HCT116 (cell line): Measurements from ENCODE around the gene STUM. TPM values are rescaled to one million over a fixed set of nuclear protein-coding genes. Genes with fewer than 3 reads are reported as not detected.

Source experiments
- ATAC-seq: fragments of 200-7000 bp; cut with Tn5 transposase; 2 replicates; pipeline ENCODE4 v1.9.1; 2020; ENCODE audit warnings: mild to moderate bottlenecking, moderate library complexity
- BruUV-seq: library from RNA; stranded (reverse); fragments of 400-500 nt; replicated peaks from 2 replicates; lab custom pipeline; 2021; lab: Mats Ljungman, UMichigan
- CTCF ChIA-PET: fragments of 300-600 bp; sonication (Branson Sonifier 250); formaldehyde crosslinking; loops from one replicate; lab custom pipeline; 2021; ENCODE audit warnings: antibody characterized with exemption; lab: Charles Lee
- POLR2A ChIA-PET: fragments of 300-600, 350-600 bp; sonication (Branson Sonifier 250); formaldehyde crosslinking; loops from one replicate; lab custom pipeline; 2021; ENCODE audit warnings: antibody characterized with exemption; lab: Charles Lee
- RAD21 ChIA-PET, 2 experiments: fragments of 300-600 bp; sonication (Branson Sonifier 250); formaldehyde crosslinking; loops; one replicate each; lab custom pipeline; 2023; ENCODE audit warnings: low total read pairs in 2 of 2; ENCODE audit not compliant: uncharacterized antibody in 2 of 2, unreplicated experiment in 2 of 2, low non-redundant PET in 1 of 2; lab: Charles Lee
- DNase-seq: peaks from one replicate; pipeline ENCODE4 v3.0.0-alpha.2; 2010; ENCODE audit warnings: low read depth, low spot score
- H2AFZ ChIP-seq: fragments of 200-600 bp; shearing (Covaris generic), sonication (generic); 2 replicates; pipeline ENCODE4 v1.6.1; 2017; ENCODE audit warnings: low read depth, mixed run types, mixed read lengths, antibody characterized with exemption, low read length; ENCODE audit not compliant: poor library complexity, severe bottlenecking
- H3K27ac ChIP-seq: 2 replicates; pipeline ENCODE4 v1.5.1; 2012; ENCODE audit warnings: low read depth, low read length
- H3K27me3 ChIP-seq: fragments of 200-600 bp; sonication (generic); 2 replicates; pipeline ENCODE4 v1.6.1; 2016; ENCODE audit warnings: mixed run types, low read length, mixed read lengths; ENCODE audit not compliant: insufficient read depth
- H3K36me3 ChIP-seq, 2 experiments: fragments of 200-500 bp in 1 of 2; fragments of 200-600 bp in 1 of 2; sonication (Bioruptor generic) in 1 of 2; sonication (generic) in 1 of 2; 2 replicates each; pipeline versions ENCODE4 v1.5.1 to v1.6.1; 2014 to 2016; ENCODE audit warnings: low read length in 2 of 2, inconsistent platforms in 1 of 2, mixed read lengths in 1 of 2, mixed run types in 1 of 2; ENCODE audit not compliant: insufficient read depth in 2 of 2, control insufficient read depth in 1 of 2
- H3K4me1 ChIP-seq, 2 experiments: fragments of 200-600 bp in 1 of 2; sonication (generic) in 1 of 2; 2 replicates each; pipeline versions ENCODE4 v1.5.1 to v1.6.1; 2012 to 2017; ENCODE audit warnings: low read length in 2 of 2, inconsistent platforms in 1 of 2, mild to moderate bottlenecking in 1 of 2, mixed read lengths in 1 of 2, mixed run types in 1 of 2, moderate library complexity in 1 of 2; ENCODE audit not compliant: insufficient read depth in 2 of 2, control insufficient read depth in 1 of 2
- H3K4me2 ChIP-seq: fragments of 200-600 bp; sonication (generic); 2 replicates; pipeline ENCODE4 v1.6.1; 2017; ENCODE audit warnings: mixed run types, low read length, mixed read lengths
- H3K4me3 ChIP-seq, 2 experiments: fragments of 200-600 bp in 1 of 2; sonication (generic) in 1 of 2; replicated peaks in 1 of 2; 2 replicates each; pipeline ENCODE4 v1.5.1; 2011 to 2016; ENCODE audit warnings: low read length in 2 of 2, control low read depth in 1 of 2, low read depth in 1 of 2, mild to moderate bottlenecking in 1 of 2, mixed read lengths in 1 of 2, mixed run types in 1 of 2
- H3K79me2 ChIP-seq: fragments of 200-600 bp; sonication (generic); 2 replicates; pipeline ENCODE4 v1.6.1; 2017; ENCODE audit warnings: mild to moderate bottlenecking, mixed run types, low read length, moderate library complexity, mixed read lengths; ENCODE audit not compliant: insufficient read depth
- H3K9ac ChIP-seq: fragments of 200-600 bp; sonication (generic); 2 replicates; pipeline ENCODE4 v1.6.1; 2016; ENCODE audit warnings: low read length, mixed read lengths
- H3K9me2 ChIP-seq: fragments of 200-600 bp; sonication (generic), shearing (Covaris generic); 2 replicates; pipeline ENCODE4 v1.6.1; 2017; ENCODE audit warnings: mixed run types, mild to moderate bottlenecking, moderate library complexity; ENCODE audit not compliant: insufficient read depth
- H3K9me3 ChIP-seq, 2 experiments: fragments of 200-500 bp in 1 of 2; fragments of 200-600 bp in 1 of 2; sonication (Bioruptor generic) in 1 of 2; sonication (generic) in 1 of 2; 2 replicates each; pipeline ENCODE4 v1.6.1; 2014 to 2017; ENCODE audit warnings: low read length in 2 of 2, mixed read lengths in 2 of 2, inconsistent platforms in 1 of 2, low read depth in 1 of 2, mild to moderate bottlenecking in 1 of 2, mixed run types in 1 of 2, moderate library complexity in 1 of 2; ENCODE audit not compliant: control insufficient read depth in 1 of 2, insufficient read depth in 1 of 2
- H4K20me1 ChIP-seq: fragments of 200-600 bp; sonication (generic), shearing (Covaris generic); 2 replicates; pipeline ENCODE4 v1.6.1; 2017; ENCODE audit warnings: mixed run types, mild to moderate bottlenecking, moderate library complexity; ENCODE audit not compliant: insufficient read depth
- CBX3 ChIP-seq: IDR thresholded peaks from 2 replicates; pipeline ENCODE4 v1.6.1; 2012; ENCODE audit warnings: low read depth
- CEBPB ChIP-seq: IDR thresholded peaks from 2 replicates; pipeline ENCODE4 v1.6.1; 2012; ENCODE audit warnings: low read depth
- EGR1 ChIP-seq: IDR thresholded peaks from 2 replicates; pipeline ENCODE4 v1.6.1; 2012; ENCODE audit warnings: low read depth
- ELF1 ChIP-seq: IDR thresholded peaks from 2 replicates; pipeline ENCODE4 v1.6.1; 2012; ENCODE audit warnings: low read depth, borderline replicate concordance
- EZH2 ChIP-seq: fragments of 200-600 bp; sonication (generic); IDR thresholded peaks from 2 replicates; pipeline ENCODE4 v1.6.1; 2017; ENCODE audit warnings: antibody characterized with exemption, mixed run types
- EZH2phosphoT487 ChIP-seq: fragments of 200-600 bp; IDR thresholded peaks from 2 replicates; pipeline ENCODE4 v1.6.1; 2018; ENCODE audit warnings: antibody characterized with exemption, borderline replicate concordance
- POLR2AphosphoS5 ChIP-seq: IDR thresholded peaks from 2 replicates; pipeline ENCODE4 v1.6.1; 2011; ENCODE audit warnings: mild to moderate bottlenecking, low read depth, low read length, moderate library complexity
- RAD21 ChIP-seq: IDR thresholded peaks from 2 replicates; pipeline ENCODE4 v1.6.1; 2012; ENCODE audit warnings: low read depth, mild to moderate bottlenecking
- SIN3A ChIP-seq: IDR thresholded peaks from 2 replicates; pipeline ENCODE4 v1.6.1; 2012; ENCODE audit warnings: low read depth
- SRF ChIP-seq: IDR thresholded peaks from 2 replicates; pipeline ENCODE4 v1.6.1; 2012; ENCODE audit warnings: low read depth
- YY1 ChIP-seq: IDR thresholded peaks from 2 replicates; pipeline ENCODE4 v1.6.1; 2011; ENCODE audit warnings: low read length, low read depth, moderate library complexity, mild to moderate bottlenecking; ENCODE audit not compliant: insufficient replicate concordance; ENCODE audit errors: extremely low read depth
- ZNF274 ChIP-seq: fragments of 200-500 bp; sonication (Bioruptor generic); IDR thresholded peaks from 2 replicates; pipeline ENCODE4 v1.6.1; 2014; ENCODE audit warnings: mild to moderate bottlenecking, low read depth, low read length, inconsistent platforms
- intact Hi-C: fragments of 100-400 bp; cut with micrococcal nuclease; formaldehyde crosslinking; loops from 2 replicates; pipeline ENCODE4 v1.10.0; 2022
- total RNA-seq: library from RNA; stranded (reverse); gene quantifications from one replicate; pipeline ENCODE4 v1.2.1, GENCODE V29; 2021; ENCODE audit not compliant: unreplicated experiment
- TF ChIP-seq, protein P1 (sequence below): IDR thresholded peaks from 2 replicates; pipeline ENCODE4 v1.6.1; 2012; ENCODE audit warnings: low read depth
- TF ChIP-seq, protein P2 (sequence below), 3 experiments: fragments of 200-600 bp in 1 of 3; sonication (generic) in 1 of 3; IDR thresholded peaks in 2 of 3; conservative IDR thresholded peaks in 1 of 3; 2 replicates each; pipeline ENCODE4 v1.5.1; 2012 to 2017; ENCODE audit warnings: low read depth in 2 of 3, low read length in 2 of 3, antibody characterized with exemption in 1 of 3, borderline replicate concordance in 1 of 3, control low read depth in 1 of 3, mild to moderate bottlenecking in 1 of 3, mixed read lengths in 1 of 3, mixed run types in 1 of 3, moderate library complexity in 1 of 3; ENCODE audit not compliant: insufficient read depth in 1 of 3
- TF ChIP-seq, protein P3 (sequence below): IDR thresholded peaks from 2 replicates; pipeline ENCODE4 v1.6.1; 2012
- TF ChIP-seq, protein P4 (sequence below): IDR thresholded peaks from 2 replicates; pipeline ENCODE4 v1.6.1; 2012
- TF ChIP-seq, protein P5 (sequence below): IDR thresholded peaks from 2 replicates; pipeline ENCODE4 v1.6.1; 2011; ENCODE audit warnings: mild to moderate bottlenecking, low read length, moderate library complexity; ENCODE audit not compliant: insufficient replicate concordance; ENCODE audit errors: extremely low read depth

Gene STUM
- total RNA-seq, 1 experiment from 2014 or later: not detected

DNA sequence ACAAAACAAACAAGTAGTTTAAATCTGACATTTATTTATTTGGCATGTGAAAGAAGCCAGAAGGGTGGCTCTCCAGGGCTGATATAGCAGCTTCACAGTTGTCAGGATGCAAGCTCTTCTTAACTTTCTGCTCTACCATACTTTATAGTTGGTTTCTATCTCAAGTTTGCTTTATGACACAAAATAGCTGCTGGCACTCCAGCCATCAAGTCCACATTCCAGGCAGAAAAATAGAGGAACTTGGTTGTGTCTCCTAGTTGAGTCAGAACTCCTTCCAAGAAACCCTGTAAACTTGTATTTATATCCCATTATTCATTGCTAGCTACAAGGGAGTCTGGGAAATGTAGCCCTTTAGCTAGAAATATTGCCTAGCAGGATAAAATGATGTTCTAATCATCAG, 24.0 kb upstream of the STUM start:
- ChIA-PET CTCF (no interaction called here), POLR2A (no interaction called here), RAD21 (no interaction called here)
- no peaks in the 10 kb centered on the region for H3K79me2 ChIP-seq
- H3K9me3 ChIP-seq: no peaks in the 10 kb centered on the region
- no TSS peak for BruUV-seq
- DNase-seq (no peak), ATAC-seq (no peak)
- H3K4me2 ChIP-seq: no peak overlapping the region
- H3K36me3 ChIP-seq: no peaks in the 10 kb centered on the region
- no peaks in the 10 kb centered on the region for H3K27me3 ChIP-seq
- TF ChIP-seq, protein P1, sequence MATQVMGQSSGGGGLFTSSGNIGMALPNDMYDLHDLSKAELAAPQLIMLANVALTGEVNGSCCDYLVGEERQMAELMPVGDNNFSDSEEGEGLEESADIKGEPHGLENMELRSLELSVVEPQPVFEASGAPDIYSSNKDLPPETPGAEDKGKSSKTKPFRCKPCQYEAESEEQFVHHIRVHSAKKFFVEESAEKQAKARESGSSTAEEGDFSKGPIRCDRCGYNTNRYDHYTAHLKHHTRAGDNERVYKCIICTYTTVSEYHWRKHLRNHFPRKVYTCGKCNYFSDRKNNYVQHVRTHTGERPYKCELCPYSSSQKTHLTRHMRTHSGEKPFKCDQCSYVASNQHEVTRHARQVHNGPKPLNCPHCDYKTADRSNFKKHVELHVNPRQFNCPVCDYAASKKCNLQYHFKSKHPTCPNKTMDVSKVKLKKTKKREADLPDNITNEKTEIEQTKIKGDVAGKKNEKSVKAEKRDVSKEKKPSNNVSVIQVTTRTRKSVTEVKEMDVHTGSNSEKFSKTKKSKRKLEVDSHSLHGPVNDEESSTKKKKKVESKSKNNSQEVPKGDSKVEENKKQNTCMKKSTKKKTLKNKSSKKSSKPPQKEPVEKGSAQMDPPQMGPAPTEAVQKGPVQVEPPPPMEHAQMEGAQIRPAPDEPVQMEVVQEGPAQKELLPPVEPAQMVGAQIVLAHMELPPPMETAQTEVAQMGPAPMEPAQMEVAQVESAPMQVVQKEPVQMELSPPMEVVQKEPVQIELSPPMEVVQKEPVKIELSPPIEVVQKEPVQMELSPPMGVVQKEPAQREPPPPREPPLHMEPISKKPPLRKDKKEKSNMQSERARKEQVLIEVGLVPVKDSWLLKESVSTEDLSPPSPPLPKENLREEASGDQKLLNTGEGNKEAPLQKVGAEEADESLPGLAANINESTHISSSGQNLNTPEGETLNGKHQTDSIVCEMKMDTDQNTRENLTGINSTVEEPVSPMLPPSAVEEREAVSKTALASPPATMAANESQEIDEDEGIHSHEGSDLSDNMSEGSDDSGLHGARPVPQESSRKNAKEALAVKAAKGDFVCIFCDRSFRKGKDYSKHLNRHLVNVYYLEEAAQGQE: no peak
- no peak for TF ChIP-seq EGR1
- TF ChIP-seq, protein P2, sequence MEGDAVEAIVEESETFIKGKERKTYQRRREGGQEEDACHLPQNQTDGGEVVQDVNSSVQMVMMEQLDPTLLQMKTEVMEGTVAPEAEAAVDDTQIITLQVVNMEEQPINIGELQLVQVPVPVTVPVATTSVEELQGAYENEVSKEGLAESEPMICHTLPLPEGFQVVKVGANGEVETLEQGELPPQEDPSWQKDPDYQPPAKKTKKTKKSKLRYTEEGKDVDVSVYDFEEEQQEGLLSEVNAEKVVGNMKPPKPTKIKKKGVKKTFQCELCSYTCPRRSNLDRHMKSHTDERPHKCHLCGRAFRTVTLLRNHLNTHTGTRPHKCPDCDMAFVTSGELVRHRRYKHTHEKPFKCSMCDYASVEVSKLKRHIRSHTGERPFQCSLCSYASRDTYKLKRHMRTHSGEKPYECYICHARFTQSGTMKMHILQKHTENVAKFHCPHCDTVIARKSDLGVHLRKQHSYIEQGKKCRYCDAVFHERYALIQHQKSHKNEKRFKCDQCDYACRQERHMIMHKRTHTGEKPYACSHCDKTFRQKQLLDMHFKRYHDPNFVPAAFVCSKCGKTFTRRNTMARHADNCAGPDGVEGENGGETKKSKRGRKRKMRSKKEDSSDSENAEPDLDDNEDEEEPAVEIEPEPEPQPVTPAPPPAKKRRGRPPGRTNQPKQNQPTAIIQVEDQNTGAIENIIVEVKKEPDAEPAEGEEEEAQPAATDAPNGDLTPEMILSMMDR (IDR thresholded peaks at IDR 0.05 in 2 of 3, conservative IDR thresholded peaks at IDR 0.05 in 1 of 3; ENCODE audit: borderline replicate concordance in 1 of 3, insufficient read depth in 1 of 3, low read depth in 2 of 3, low read length in 2 of 3): no peak
- TF ChIP-seq, protein P3, sequence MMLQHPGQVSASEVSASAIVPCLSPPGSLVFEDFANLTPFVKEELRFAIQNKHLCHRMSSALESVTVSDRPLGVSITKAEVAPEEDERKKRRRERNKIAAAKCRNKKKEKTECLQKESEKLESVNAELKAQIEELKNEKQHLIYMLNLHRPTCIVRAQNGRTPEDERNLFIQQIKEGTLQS: no peak
- no peak for TF ChIP-seq ELF1
- no peak for TF ChIP-seq EZH2phosphoT487
- TF ChIP-seq RAD21: no peak
- no peak for TF ChIP-seq CEBPB
- TF ChIP-seq EZH2: no peak
- TF ChIP-seq YY1: no peak
- no peak for TF ChIP-seq CBX3
- no peak for TF ChIP-seq ZNF274
- no peak for TF ChIP-seq POLR2AphosphoS5
- TF ChIP-seq, protein P4, sequence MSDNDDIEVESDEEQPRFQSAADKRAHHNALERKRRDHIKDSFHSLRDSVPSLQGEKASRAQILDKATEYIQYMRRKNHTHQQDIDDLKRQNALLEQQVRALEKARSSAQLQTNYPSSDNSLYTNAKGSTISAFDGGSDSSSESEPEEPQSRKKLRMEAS: no peak
- no peak for TF ChIP-seq SIN3A
- TF ChIP-seq, protein P5, sequence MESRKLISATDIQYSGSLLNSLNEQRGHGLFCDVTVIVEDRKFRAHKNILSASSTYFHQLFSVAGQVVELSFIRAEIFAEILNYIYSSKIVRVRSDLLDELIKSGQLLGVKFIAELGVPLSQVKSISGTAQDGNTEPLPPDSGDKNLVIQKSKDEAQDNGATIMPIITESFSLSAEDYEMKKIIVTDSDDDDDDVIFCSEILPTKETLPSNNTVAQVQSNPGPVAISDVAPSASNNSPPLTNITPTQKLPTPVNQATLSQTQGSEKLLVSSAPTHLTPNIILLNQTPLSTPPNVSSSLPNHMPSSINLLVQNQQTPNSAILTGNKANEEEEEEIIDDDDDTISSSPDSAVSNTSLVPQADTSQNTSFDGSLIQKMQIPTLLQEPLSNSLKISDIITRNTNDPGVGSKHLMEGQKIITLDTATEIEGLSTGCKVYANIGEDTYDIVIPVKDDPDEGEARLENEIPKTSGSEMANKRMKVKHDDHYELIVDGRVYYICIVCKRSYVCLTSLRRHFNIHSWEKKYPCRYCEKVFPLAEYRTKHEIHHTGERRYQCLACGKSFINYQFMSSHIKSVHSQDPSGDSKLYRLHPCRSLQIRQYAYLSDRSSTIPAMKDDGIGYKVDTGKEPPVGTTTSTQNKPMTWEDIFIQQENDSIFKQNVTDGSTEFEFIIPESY: no peak
- TF ChIP-seq SRF: no peak
- no peak overlapping the region for H2AFZ ChIP-seq
- intact Hi-C loops: no loop called here
- no peak overlapping the region for H3K4me3 ChIP-seq
- no peak overlapping the region for H3K9ac ChIP-seq
- peaks cover 2 to 11% of the 10 kb centered on the region in 2 experiments; a peak in 1 of 4 replicates for H3K4me1 ChIP-seq
- no peak overlapping the region for H3K27ac ChIP-seq
- H3K9me2 ChIP-seq: no peaks in the 10 kb centered on the region
- H4K20me1 ChIP-seq: no peaks in the 10 kb centered on the region
